ENCODE results near the gene ROPN1L. TPM values are rescaled to one million over a fixed set of nuclear protein-coding genes. Genes with fewer than 3 reads are reported as not detected.

Gene ROPN1L
- total RNA-seq, 1 donor from 2014 or later, result not detected

GRCh38 chr5:10448754-10449360, 7.2 kb downstream of the ROPN1L start:
- Histone ChIP-seq H3K4me3 (ENCODE audit: low read depth, low read length) (no peak overlapping the region), H3K27me3 (ENCODE audit: control insufficient read depth, insufficient read depth, low read length) (no peaks in the 10 kb centered on the region), H3K36me3 (ENCODE audit: control insufficient read depth, insufficient read depth, low read length) (no peaks in the 10 kb centered on the region)
- DNase-seq (ENCODE audit: low read depth) (no peak), FAIRE-seq (no peak)
- TF ChIP-seq, protein P1, sequence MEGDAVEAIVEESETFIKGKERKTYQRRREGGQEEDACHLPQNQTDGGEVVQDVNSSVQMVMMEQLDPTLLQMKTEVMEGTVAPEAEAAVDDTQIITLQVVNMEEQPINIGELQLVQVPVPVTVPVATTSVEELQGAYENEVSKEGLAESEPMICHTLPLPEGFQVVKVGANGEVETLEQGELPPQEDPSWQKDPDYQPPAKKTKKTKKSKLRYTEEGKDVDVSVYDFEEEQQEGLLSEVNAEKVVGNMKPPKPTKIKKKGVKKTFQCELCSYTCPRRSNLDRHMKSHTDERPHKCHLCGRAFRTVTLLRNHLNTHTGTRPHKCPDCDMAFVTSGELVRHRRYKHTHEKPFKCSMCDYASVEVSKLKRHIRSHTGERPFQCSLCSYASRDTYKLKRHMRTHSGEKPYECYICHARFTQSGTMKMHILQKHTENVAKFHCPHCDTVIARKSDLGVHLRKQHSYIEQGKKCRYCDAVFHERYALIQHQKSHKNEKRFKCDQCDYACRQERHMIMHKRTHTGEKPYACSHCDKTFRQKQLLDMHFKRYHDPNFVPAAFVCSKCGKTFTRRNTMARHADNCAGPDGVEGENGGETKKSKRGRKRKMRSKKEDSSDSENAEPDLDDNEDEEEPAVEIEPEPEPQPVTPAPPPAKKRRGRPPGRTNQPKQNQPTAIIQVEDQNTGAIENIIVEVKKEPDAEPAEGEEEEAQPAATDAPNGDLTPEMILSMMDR (IDR thresholded peaks at IDR 0.05; ENCODE audit: insufficient read depth, low read length, severe bottlenecking), result no peak

- no peak for FAIRE-seq
- no peak for DNase-seq (ENCODE audit: low read depth)
- H3K4me3 ChIP-seq (ENCODE audit: low read depth, low read length), result no peak overlapping the region
- H3K36me3 ChIP-seq (ENCODE audit: control insufficient read depth, insufficient read depth, low read length), result no peaks in the 10 kb centered on the region
- TF ChIP-seq, protein P1 (IDR thresholded peaks at IDR 0.05; ENCODE audit: insufficient read depth, low read length, severe bottlenecking), result no peak
- no peaks in the 10 kb centered on the region for H3K27me3 ChIP-seq (ENCODE audit: control insufficient read depth, insufficient read depth, low read length)
These were observed 9.6 kb downstream of the ROPN1L start for GRCh38 chr5:10451137-10451824.

GRCh38 chr5:10452768-10453331, 11.2 kb downstream of the ROPN1L start:
- Histone ChIP-seq H3K36me3 (ENCODE audit: control insufficient read depth, insufficient read depth, low read length) (no peaks in the 10 kb centered on the region), H3K27me3 (ENCODE audit: control insufficient read depth, insufficient read depth, low read length) (no peaks in the 10 kb centered on the region), H3K4me3 (ENCODE audit: low read depth, low read length) (no peak overlapping the region)
- DNase-seq (ENCODE audit: low read depth) (peak; percentile 82), FAIRE-seq (no peak)
- TF ChIP-seq, protein P1 (IDR thresholded peaks at IDR 0.05; ENCODE audit: insufficient read depth, low read length, severe bottlenecking), result peak; percentile 60

DNA sequence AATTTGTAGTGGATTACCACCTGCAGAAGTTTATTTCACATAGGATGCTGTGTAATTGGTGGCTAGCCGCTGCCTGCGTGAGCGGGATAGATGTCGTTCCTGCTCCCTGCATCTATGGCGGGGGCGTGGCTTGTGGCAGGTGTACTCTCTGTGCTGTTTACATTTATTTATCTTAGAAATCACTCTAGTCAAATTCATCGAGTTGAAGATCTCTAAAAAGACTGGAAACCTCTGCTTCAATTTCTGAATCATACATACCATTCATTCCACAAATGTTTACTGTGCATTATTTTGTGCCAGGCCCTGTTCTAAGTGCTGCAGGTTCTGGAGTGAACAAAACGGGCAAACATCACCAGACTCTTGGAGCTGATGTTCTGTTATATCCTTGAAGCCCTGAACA, 11.9 kb downstream of the ROPN1L start:
- DNase-seq (ENCODE audit: low read depth), result peak; percentile 60
- H3K27me3 ChIP-seq (ENCODE audit: control insufficient read depth, insufficient read depth, low read length), result no peaks in the 10 kb centered on the region
- no peak for FAIRE-seq
- no peaks in the 10 kb centered on the region for H3K36me3 ChIP-seq (ENCODE audit: control insufficient read depth, insufficient read depth, low read length)
- no peak overlapping the region for H3K4me3 ChIP-seq (ENCODE audit: low read depth, low read length)
- TF ChIP-seq, protein P1 (IDR thresholded peaks at IDR 0.05; ENCODE audit: insufficient read depth, low read length, severe bottlenecking), result no peak

DNA sequence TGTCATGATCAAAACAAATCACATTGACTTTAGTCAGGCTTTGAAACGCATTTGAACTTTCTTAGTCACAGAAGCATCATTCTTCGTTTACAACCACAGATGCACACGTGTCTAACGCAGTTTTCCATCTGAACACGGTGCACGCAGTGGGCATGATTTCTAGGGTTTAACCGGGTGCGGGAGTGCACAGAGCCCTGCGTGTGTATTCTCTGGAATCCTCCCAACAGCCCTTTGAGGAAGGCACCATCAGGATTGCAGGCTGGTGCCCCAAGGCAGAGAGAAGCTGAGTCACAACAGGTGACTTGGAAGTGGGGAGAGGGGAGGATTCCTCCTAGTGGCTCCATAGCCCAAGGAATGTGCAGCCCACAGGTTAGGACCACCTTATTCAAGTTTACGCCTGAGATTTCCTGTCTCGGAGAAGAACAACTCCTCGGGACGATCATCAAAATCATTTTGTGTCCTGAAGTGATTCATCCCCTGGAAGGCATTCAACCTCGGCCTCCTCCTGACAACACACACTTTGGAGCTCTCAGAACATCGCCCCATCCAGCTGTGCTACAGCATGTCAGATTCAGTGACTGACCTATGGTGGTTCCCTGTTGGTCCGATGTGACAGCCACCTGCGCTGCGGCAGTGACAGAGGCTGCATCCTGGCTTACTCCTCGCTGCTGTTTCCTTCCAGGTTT, 13.1 kb downstream of the ROPN1L start:
- TF ChIP-seq, protein P1 (IDR thresholded peaks at IDR 0.05; ENCODE audit: insufficient read depth, low read length, severe bottlenecking), result no peak
- no peak for FAIRE-seq
- no peaks in the 10 kb centered on the region for H3K36me3 ChIP-seq (ENCODE audit: control insufficient read depth, insufficient read depth, low read length)
- peak; percentile 66 for DNase-seq (ENCODE audit: low read depth)
- no peaks in the 10 kb centered on the region for H3K27me3 ChIP-seq (ENCODE audit: control insufficient read depth, insufficient read depth, low read length)
- H3K4me3 ChIP-seq (ENCODE audit: low read depth, low read length), result no peak overlapping the region

Data from bronchial epithelial cell (primary cell).